SK-N-SH treated with all-trans-retinoic acid at 6 μM for 48 hours (cell line): ENCODE measurements around the gene FEM1A.

ENCODE experiments used
- ARNTL ChIP-seq: fragments of 450-650 bp; formaldehyde crosslinking; IDR thresholded peaks from 2 replicates; pipeline ENCODE4 v1.5.0; 2020; ENCODE audit warnings: low read depth, mild to moderate bottlenecking, moderate library complexity, borderline replicate concordance
- ESRRG ChIP-seq: fragments of 250-450 bp; sonication (Bioruptor Pico); IDR thresholded peaks from 2 replicates; pipeline ENCODE4 v1.6.1; 2021; ENCODE audit warnings: mild to moderate bottlenecking
- ISL1 ChIP-seq: fragments of 250-450 bp; sonication (Bioruptor Pico); IDR thresholded peaks from 2 replicates; pipeline ENCODE4 v2.1.2; 2022; ENCODE audit warnings: mild to moderate bottlenecking, moderate library complexity
- OSR1 ChIP-seq: fragments of 250-450 bp; sonication (Bioruptor Pico); IDR thresholded peaks from 2 replicates; pipeline ENCODE4 v1.8.0; 2022; ENCODE audit warnings: moderate library complexity, mild to moderate bottlenecking, inconsistent platforms
- PATZ1 ChIP-seq: fragments of 250-450 bp; sonication (Bioruptor Pico); IDR thresholded peaks from 2 replicates; pipeline ENCODE4 v1.8.0; 2020; ENCODE audit warnings: mild to moderate bottlenecking, moderate library complexity, borderline replicate concordance
- TOX ChIP-seq: fragments of 250-450 bp; sonication (Bioruptor Pico); IDR thresholded peaks from 2 replicates; pipeline ENCODE4 v1.8.0; 2021; ENCODE audit warnings: mild to moderate bottlenecking, moderate library complexity, borderline replicate concordance
- TSHZ2 ChIP-seq: fragments of 250-450 bp; sonication (Bioruptor Pico); IDR thresholded peaks from 2 replicates; pipeline ENCODE4 v1.5.0; 2020; ENCODE audit warnings: mild to moderate bottlenecking, moderate library complexity
- ZNF8 ChIP-seq: fragments of 450-650 bp; formaldehyde crosslinking; IDR thresholded peaks from 2 replicates; pipeline ENCODE4 v1.5.0; 2020; ENCODE audit warnings: mild to moderate bottlenecking, moderate library complexity

- TF ChIP-seq ISL1 (CRISPR knock-in tag): no peak
- TF ChIP-seq TOX: no peak
- no peak for TF ChIP-seq ARNTL (CRISPR knock-in tag)
- TF ChIP-seq ESRRG (CRISPR knock-in tag): no peak
- TF ChIP-seq TSHZ2 (CRISPR knock-in tag): no peak
- no peak for TF ChIP-seq ZNF8
- no peak for TF ChIP-seq PATZ1 (CRISPR knock-in tag)
- no peak for TF ChIP-seq OSR1
Measured at GRCh38 chr19:4780860-4781259, 10.7 kb upstream of the FEM1A start.
